ENCODE measurements around the gene EEF2. TPM values are rescaled to one million over a fixed set of nuclear protein-coding genes. Genes with fewer than 3 reads are reported as not detected.
A peak's percentile ranks its signal among the peaks of the same experiment; 100 is the strongest.

EEF2 gene
- total RNA-seq, 1 donor from 2014 or later: 2,707 TPM

DNA sequence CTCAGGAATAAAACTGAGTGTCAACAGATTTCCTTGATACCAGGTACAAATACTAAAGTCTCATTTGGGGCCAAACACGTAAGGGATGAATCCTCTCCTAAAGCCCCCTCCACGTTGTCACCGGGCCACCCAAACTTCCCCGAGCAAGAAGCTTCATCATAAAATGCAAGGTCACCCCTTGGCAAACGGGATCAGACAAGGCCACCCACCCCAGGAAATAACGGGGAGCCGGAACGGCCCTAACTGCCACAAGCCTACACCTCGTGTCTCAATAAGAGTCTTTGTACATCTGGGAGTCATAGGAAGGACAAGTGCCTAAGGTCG is 717 bp downstream of the EEF2 start:
- DNase-seq (ENCODE audit: low read depth): no peak

DNA sequence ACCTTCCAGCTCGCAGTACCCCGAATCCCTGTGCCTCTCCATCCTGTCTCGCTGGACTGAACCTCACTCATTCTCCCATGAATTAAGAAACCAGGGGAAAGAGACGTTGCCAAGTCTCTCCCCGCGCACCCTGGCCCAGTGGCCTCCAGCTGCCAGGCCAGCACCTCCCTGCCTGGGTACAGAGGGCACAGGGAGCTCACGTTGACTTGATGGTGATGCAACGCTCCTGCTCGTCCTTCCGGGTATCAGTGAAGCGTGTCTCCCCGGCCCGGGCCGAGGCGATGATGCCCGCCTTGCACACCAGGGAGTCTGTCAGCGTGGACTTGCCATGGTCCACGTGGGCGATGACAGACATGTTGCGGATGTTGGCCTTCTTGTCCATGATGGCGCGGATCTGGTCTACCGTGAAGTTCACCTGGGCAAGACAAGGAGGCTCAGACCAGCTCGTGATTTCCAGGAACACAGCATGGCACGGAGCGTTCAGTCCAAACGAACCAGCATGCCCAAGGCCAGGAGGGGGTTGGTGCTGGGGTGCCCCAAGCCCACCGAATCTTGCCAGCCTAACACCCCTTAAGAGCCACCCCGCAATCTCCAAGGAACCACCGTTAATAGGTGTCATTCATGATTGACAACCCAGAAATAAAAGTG is 1.2 kb downstream of the EEF2 start:
- peak; percentile 73 for DNase-seq (ENCODE audit: low read depth)

DNA sequence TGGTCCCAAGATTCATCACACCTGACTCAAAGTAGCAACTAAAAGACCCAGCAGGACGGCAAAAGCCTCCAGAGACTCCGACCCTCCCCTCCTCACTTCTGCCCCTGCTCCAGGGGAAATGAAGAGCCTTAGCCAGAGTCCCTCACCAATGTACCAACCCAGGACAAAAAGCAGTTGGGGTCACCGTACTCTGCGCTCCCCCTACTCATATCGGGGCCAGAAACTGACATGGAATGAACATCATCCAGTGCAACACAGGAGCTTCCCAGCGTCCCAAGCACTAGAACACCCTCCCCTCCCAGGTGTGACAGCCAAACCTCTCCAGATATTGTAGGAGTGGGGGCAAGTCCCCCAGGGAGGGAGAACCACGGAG is 1.7 kb downstream of the EEF2 start:
- no peak for DNase-seq (ENCODE audit: low read depth)

DNA sequence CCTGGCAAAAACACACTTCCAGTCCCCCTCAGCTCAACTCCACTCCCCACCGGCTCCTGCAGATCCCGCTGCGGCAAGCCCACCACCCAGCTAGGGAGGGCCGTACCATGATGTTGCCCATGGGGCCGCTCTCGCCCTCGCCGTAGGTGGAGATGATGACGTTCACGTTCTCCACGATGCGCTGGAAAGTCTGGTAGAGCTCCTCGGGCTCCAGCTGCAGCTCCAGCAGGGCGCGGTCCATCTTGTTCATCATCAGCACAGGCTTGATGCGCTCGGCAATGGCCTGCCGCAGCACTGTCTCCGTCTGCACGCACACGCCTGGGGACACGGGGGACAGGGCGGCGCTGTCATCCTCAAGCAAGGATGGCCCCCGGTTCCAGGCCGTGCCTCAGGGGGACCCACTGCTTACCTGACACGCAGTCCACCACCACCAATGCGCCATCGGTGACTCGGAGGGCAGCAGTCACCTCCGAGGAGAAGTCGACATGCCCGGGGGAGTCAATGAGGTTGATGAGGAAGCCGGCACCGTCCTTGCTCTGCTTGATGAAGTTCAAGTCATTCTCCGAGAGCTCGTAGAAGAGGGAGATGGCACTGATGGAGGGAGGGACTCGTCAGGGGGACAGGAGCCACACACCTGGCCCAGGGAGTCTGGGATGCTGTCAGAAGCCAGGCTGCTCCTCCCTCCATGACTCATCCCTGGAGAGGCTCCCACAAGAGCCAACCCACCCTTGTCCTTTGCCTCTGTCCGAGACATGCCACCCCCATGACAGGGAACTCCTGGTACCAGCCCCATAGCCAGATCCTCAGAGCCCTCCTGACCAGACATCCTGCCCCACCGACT is 2.3 kb downstream of the EEF2 start:
- DNase-seq (ENCODE audit: low read depth): peak; percentile 43

DNA sequence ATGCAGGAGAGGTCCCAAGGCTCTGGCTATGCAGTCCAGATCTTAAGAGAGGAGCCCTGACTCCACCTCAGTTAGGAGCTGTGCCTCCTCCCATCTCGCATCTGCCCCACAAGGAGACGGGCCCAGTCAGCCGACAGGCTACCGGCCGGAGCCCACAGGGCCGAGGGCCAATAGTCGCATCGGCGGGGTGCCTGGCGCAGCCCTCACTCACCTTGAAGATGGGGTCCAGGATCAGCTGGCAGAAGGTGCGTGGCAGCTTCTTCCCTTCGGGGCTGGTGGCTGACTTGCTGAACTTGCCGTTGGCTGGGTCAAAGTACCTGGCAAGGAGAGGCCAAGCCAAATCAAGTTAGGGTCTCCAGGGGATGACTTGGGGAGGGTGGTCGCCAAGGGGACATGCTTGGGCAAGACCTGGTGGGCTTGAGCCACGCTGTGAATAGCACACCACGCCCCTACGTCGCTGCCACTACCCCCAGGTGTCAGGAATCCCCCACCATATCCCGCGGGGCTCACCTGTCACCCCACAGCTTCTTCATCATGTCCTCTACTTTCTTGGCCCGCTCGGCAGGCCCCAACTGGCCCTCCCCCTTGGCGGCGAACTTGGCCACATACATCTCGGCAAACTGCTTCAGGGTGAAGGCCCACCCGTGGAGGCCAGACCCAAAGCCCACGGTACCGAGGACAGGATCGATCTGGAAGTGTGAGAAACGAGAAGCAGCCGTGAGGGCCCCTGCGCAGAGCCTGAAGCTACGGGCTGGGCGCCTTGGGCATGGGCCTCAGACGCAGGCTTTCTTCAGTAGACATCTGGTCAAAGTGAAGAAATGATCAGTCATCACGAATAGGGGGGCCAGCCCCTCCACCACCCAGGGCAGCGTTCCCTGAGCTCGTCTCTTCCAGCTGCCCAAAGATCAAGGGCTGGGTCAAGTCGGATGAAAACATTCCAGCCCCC is 3.3 kb downstream of the EEF2 start:
- no peak for DNase-seq (ENCODE audit: low read depth)

DNA sequence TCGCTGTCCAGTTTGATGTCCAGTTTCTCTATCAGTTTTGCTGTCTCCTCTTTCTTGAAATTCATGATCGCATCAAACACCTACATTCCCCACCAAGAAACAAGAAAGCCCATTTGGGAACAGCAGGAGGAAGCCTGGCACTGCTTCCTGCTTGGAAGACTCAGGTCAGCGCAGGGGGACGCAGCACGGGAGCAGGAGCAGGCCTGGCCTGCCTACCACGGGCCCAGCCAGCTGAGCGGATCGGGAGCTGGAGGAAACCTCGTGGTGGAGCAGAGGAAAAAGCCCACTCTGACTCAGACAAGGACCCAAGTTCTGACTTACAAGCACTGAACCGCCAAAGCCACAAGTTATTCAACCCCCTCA is 3.9 kb downstream of the EEF2 start:
- no peak for DNase-seq (ENCODE audit: low read depth)

DNA sequence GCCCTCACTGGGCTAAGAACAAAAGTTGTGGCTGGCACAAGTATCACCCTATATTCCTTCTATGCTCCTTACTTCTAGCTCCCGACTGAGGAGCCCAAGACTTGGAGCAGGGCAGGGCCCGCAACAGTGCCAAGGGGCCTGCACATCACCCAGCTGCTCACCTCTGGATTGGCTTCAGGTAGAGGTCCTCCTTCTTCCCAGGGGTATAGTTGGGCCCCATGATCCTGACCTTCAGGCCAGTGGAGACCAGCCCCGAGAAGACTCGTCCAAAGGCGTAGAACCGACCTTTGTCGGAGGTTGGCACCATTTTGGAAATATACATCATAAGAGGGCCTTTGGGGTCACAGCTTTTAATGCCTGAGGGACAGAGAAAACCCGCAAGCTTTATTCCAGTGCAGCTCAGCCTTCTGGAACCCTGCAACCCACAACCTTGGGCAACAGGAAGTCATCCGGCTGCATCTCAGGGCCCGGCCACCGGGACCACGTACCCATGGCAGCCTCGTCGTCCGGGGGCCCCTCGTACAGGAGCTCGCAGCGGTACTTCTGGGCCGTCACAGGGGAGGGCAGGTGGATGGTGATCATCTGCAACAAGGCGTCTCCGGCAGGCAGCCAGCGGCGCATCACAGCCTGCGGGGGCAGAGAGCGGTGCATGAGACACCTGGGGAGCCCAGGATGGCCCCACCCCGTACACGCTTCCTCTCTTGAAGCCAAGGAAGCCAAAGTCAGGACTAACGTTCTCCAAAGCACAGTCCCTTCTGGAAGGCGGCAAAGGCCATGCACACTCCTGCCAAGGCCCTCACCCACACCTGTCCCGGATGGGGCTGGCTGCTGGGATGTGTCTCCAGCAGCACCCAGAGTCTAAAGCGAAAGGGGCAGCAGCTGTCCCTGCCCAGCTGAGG is 4.7 kb downstream of the EEF2 start:
- no peak for DNase-seq (ENCODE audit: low read depth)

DNA sequence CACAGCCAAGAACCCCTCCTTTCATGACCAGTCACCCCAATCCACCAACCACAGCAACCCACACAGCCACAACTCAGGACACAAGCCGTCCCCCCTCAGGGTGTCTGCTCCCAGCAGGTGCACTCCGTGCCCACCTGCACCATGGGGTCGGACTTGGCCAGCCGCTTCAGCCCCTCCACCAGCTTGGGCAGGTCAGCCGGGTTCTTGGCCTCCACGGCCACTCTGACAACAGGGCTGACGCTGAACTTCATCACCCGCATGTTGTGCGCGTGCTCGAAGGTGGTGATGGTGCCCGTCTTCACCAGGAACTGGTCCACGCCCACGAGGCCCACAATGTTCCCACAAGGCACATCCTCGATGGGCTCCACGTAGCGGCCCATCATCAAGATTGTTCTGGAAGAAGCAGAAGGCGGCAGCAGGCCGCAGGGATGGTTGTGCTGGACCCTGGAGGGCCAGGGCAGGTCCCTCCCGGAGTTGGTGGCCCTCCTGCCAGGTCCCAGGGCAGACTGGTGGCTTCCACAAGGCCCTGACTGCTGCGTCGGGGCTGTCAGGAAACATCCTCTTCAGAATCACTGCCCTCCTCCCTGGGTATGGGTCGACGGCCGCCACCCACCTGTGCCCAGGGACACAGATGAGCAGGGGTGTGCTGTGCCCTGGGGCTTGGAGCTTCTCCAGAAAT is 5.5 kb downstream of the EEF2 start:
- DNase-seq (ENCODE audit: low read depth): no peak

DNA sequence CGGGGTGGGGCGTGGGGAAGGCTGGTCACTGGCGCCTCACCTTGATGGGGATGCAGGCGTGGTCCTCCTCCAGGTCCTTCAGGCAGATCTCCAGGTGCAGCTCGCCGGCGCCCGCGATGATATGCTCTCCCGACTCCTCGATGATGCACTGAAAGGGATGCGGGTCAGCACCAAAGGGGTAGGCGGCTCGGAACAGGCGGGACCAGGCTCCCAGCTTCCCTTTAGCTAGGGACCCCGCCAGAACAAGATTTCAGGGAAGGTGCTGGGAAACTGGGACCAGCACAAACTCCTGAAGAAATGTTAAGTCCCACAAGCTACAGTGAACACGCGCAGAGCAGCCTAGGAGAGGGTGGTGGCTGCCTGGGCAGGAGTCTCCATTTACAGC is 6.0 kb downstream of the EEF2 start:
- DNase-seq (ENCODE audit: low read depth): no peak

DNA sequence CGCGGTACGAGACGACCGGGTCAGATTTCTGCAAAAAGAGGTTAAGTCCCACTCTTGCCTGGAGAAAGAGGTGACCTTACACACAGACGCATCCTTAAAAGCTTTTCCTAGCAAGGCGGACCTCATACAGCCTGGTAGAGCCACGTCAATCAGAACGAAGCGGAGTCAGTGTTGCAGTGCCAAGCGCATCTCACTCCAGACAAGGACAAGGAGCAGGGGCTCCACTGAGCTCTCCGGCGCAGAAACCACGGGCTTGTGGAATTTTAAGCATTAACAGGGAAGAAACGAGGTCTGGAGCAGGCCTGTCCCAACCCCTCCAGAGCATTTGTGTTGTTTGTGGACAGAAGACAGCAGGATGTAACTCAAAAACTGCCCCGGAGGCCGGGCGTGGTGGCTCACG is 7.1 kb downstream of the EEF2 start:
- DNase-seq (ENCODE audit: low read depth): no peak

DNA sequence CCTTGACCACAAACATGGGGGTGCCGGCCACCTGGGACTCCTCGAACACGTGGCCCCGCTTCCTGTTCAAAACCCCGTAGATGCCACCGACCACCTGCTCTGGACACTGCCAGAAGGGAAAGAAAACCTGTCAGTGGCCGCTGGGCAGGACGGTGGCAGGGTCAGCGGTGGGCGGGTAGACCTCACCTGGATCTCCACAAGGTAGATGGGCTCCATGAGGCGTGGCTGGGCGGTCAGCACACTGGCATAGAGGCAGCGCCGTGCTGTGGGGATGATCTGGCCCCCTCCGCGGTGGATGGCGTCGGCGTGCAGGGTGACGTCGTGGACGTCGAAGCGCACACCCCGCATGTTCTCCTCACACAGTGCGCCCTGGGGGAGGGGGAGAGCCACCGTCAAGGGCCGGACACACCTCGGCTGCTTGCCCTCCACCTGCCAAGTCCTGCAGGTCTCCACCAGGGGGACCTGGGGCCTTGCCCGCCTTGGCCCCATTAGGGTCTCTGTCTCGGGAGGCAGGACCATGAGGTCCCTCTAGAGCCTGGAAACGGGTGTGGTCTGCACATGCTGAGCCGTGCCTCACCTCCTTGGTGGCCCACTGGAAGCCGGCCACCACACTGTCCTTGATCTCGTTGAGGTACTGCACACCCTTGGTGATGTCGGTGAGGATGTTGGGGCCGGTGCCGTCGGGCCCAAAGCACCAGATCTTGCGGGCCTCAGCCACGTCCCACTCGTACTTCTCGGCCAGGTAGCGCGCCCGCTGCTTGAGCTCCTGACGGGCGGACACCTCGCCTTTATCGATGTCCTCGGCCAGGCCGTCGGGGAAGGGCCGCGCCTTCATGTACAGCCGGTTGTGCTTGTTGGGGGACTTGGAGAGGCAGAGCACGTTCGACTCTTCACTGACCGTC is 7.8 kb downstream of the EEF2 start:
- DNase-seq (ENCODE audit: low read depth): no peak

DNA sequence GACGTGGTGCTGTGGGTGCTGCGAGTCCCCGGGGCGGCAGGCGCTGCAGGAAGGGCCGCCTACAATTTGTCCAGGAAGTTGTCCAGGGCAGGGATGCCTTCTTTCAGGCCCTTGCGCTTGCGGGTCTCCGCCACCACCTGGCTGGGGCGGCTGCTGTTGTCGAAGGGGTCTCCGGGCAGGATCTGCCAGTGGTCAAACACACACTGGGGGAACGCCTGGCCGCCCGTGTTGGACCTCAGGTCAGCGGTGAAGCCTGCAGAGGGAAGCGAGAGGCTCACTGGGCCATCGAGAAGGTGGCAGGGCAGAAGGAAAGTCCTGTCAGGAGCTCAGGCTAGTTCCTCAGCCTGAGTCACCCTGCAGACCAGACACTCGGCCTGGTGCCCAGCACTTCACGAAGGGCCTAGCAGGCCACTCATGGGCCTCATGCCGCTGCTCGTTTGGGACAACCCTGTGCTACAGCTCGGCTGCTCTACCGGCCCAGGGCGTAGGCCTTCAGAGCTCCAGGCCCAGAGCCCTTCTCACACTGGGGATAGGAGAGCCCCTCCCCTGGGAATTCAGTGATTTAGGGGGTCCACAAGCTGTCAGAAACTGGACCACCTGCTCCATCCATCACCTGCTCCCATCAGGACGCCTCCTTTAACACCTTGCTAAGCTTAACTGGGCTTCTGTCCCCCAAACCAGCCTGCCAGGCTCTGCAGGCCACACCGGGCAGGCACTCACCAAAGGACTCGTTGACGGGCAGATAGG is 8.6 kb downstream of the EEF2 start:
- DNase-seq (ENCODE audit: low read depth): no peak

DNA sequence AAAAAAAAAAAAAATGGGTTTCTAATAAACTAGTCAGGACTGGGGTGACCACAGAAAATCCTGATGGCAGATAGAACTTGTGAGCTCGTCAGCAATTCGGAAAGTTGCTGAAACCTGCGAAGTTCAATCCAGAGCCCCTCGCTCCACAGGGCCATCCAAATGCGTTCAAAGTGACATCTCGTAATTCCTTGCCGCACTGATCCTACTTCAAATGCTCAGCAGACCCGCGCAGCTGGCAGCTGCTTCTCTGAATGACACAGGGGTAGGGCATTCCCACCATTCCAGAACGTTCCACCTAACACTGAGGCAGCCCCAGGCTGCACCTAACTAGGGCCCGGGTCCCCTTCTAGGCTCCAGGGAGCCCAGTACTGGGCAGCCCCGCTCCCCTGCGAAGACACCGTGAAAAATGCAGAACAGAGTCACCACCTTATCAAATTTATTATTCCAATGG is 9.6 kb downstream of the EEF2 start:
- no peak for DNase-seq (ENCODE audit: low read depth)

DNA sequence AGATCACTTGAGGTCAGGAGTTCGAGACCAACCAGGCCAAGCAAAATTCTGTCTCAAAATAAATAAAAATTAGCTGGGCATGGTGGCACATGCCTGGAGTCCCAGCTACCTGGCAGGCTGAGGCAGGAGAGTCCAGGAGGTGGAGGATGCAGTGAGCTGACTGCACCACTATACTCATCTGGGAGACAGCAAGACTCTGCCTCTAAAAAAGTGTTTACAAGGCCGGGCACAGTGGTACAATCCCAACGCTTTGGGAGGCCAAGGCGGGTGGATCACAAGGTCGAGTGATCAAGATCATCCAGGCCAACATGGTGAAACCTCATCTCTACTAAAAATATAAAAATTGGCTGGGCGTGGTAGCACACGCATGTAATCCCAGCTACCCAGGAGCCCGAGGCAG is 10.1 kb downstream of the EEF2 start:
- no peak for DNase-seq (ENCODE audit: low read depth)

DNA sequence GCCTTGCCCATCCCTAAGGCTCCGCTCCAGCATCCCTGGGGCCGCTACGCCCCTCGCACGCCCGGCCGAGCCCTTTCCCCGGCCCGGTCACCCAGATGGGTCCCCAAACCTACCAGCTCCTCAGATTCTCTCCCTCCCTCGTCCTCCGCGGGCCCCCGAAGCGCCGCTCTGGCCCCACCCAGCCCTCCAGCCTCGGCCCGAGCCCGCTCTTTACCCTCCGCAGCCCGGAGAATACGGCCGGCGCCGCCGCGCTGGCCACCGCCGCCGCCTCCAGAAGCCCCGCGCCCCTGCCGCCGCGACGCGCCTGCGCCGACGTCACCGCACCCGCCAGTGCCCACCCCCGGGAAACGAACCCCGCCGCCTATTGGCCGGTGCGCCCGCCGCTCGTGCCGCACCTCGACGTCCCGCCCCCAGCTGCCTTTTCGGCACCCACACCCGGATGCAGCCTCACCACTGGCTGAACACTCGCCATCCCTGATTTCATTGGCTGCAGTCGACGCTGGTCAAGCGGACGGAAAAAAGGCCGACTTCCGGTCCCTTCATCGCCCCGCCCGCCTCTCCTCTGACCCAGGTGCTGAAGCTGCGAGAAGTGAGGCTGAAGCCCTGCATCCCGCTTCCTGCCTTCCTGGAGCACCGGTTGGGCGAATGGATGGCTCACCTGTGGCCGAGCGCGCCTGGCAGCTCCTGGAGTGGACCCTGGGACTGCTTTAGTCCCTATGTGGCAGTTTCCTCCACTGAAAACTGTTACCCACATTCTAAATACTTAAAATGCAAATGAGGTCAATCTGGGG is 14.3 kb downstream of the EEF2 start, which contains the start of gene DAPK3:
TSS of gene DAPK3 (minus strand) at position 292 of the 791 bp plus-strand sequence. CDS start 1,364 bp downstream, outside the sequence.
- DNase-seq (ENCODE audit: low read depth): peak; percentile 95

DNA sequence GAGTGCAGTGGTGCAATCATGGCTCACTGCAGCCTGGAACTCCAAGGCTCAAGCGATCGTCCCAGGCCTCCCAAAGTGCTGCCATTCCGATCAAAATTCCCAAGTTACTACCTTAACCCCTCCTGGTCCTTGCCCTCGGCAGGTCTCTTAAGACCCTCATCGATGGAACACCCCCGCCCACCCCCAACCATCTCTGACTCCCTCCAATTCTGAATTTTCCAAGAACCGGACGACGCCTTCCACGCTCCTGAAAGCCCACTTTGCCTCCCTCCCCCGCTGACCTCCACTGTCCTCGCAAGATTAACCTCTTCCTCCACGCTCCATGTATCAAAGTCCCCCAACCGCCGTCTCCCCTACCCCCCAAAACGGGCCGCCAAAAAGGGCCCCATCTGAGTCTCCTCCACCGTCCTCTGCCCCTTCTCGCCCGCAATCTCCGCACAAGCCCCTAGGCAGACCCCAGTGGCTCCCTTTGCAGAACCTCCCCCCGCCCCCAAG is 14.9 kb downstream of the EEF2 start:
- no peak for DNase-seq (ENCODE audit: low read depth)

DNA sequence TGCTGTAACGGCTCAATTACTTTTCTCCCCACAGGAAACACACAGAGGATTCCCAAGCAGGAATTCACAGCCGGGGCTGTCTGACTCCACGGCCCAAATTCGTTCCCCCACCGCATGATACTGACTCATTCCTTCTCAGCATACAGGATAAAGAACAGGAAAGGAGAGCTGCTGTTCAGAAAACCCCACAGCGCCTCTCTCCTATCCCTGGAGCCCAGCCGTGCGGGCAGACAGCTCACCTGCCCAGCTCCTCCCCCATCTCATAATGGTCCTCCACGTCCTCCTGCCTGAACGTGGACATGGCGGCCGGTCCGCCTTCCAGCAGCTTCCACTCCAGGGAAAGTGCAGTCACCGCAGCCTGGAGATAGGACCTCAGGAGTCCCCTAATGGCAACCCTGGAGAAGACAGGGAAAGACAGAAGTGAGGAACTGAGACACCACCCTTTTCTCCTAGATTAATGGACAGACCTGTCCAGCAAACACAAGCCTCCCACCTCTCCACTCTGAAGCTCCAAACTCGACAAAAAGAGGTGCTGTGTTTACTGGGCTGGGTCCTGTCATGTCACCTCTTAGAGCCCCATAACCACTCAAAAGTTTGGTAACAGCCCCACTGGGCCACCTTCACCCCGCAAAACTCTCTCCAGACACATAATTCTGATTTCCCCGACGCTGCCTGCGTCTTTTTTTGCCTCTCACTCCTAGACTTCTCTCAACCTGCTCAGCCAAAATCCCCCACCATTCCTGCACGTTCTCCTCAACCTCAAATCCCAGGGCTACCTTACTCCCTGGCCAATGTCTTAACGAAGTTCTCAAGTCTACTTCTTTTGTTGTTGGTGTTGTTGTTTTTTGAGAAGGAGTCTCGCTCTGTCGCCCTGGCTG is 15.6 kb downstream of the EEF2 start:
- DNase-seq (ENCODE audit: low read depth): peak; percentile 89
